DMS 273 treated with DMSO at 0.1 percent for 48 hours (cell line): ENCODE results near the gene PLXND1.

Experiments
- DNase-seq: peaks from one replicate; lab custom pipeline; 2025; lab: John Stamatoyannopoulos, UW

The PLXND1 gene

GRCh38 chr3:129563332-129563731 is 43.1 kb downstream of the PLXND1 start:
- DNase-seq, result no peak

GRCh38 chr3:129562803-129563202 is 43.7 kb downstream of the PLXND1 start:
- no peak for DNase-seq

GRCh38 chr3:129561619-129562248 is 44.7 kb downstream of the PLXND1 start:
- no peak for DNase-seq

- DNase-seq, result peak; percentile 40
Observed at GRCh38 chr3:129560911-129561594, 45.4 kb downstream of the PLXND1 start.

GRCh38 chr3:129560269-129560787 is 46.1 kb downstream of the PLXND1 start:
- no peak for DNase-seq

GRCh38 chr3:129559565-129560079 is 46.9 kb downstream of the PLXND1 start:
- no peak for DNase-seq

- no peak for DNase-seq
Observed at GRCh38 chr3:129558772-129559564, 47.5 kb downstream of the PLXND1 start.

- no peak for DNase-seq
Observed at GRCh38 chr3:129558081-129558771, 48.2 kb downstream of the PLXND1 start.

- DNase-seq, result no peak
Observed at GRCh38 chr3:129557548-129557894, 49.0 kb downstream of the PLXND1 start.

- DNase-seq, result no peak
Observed at GRCh38 chr3:129556890-129557547, 49.5 kb downstream of the PLXND1 start.

GRCh38 chr3:129556358-129556695 is 50.1 kb downstream of the PLXND1 start:
- DNase-seq, result no peak

GRCh38 chr3:129555616-129556357 is 50.7 kb downstream of the PLXND1 start:
- DNase-seq, result no peak

- no peak for DNase-seq
Observed at GRCh38 chr3:129555153-129555550, 51.3 kb downstream of the PLXND1 start.

GRCh38 chr3:129554356-129555152 is 51.9 kb downstream of the PLXND1 start:
- DNase-seq, result no peak

GRCh38 chr3:129553719-129554118 is 52.8 kb downstream of the PLXND1 start:
- DNase-seq, result no peak

GRCh38 chr3:129553171-129553570 is 53.3 kb downstream of the PLXND1 start:
- DNase-seq, result no peak

GRCh38 chr3:129552287-129553050 is 54.0 kb downstream of the PLXND1 start:
- no peak for DNase-seq

GRCh38 chr3:129549805-129550204 is 56.7 kb downstream of the PLXND1 start:
- no peak for DNase-seq
